Colonic mucosa (tissue), 4 donors: ENCODE measurements around the gene NRP2. TPM values are rescaled to one million over a fixed set of nuclear protein-coding genes. Genes with fewer than 3 reads are reported as not detected.
A peak's percentile ranks its signal among the peaks of the same experiment; 100 is the strongest.

ENCODE experiments used
- DNase-seq: peaks from one replicate; pipeline ENCODE4 v3.0.0-alpha.2; 2020
- H3K27ac ChIP-seq: fragments of 200-600 bp; one replicate; pipeline ENCODE4 v1.8.0; 2021
- H3K27me3 ChIP-seq: fragments of 200-600 bp; one replicate; pipeline ENCODE4 v1.8.0; 2021
- H3K36me3 ChIP-seq: fragments of 200-600 bp; one replicate; pipeline ENCODE4 v1.8.0; 2021
- H3K4me1 ChIP-seq: fragments of 200-600 bp; one replicate; pipeline ENCODE4 v1.8.0; 2021; ENCODE audit warnings: mild to moderate bottlenecking
- H3K4me3 ChIP-seq: fragments of 200-600 bp; one replicate; pipeline ENCODE4 v1.8.0; 2021
- H3K9ac ChIP-seq, 2 donors: one replicate each; pipeline ENCODE4 v1.7.0; 2013; ENCODE audit warnings: control low read depth in 2 of 2, low read depth in 2 of 2, low read length in 2 of 2
- H3K9me3 ChIP-seq: fragments of 200-600 bp; one replicate; pipeline ENCODE4 v1.8.0; 2021
- CTCF ChIP-seq: fragments of 200-600 bp; IDR thresholded peaks from one replicate; pipeline ENCODE4 v1.8.0; 2022; ENCODE audit warnings: antibody characterized with exemption, mild to moderate bottlenecking
- intact Hi-C: fragments of 100-400 bp; cut with DNase I; formaldehyde crosslinking; loops from one replicate; pipeline ENCODE4 v1.14.1; 2022
- total RNA-seq, 2 donors: library from RNA; stranded (reverse); fragmentation: NEBNext Ultra II Directional in 1 of 2; extraction: Animal tissue kit (Norgen Biotek cat#: 25700) in 1 of 2; gene quantifications; one replicate each; pipeline ENCODE4 v1.2.1, GENCODE V29; 2021
- donor health status: healthy.
- donor health status: DM: no; HTN: no; CAD: no.
- donor health status: DM: no; HTN: no; CAD: no.

The NRP2 gene
- total RNA-seq, 2 donors from 2014 or later, result 5.4 to 25.2 TPM

GRCh38 chr2:205700331-205701132, 18.2 kb downstream of the NRP2 start:
- Histone ChIP-seq H3K36me3 (no peaks in the 10 kb centered on the region), H3K9ac (no peak overlapping the region), H3K27ac (peak overlapping the region; percentile 64), H3K27me3 (no peaks in the 10 kb centered on the region), H3K4me3 (no peak overlapping the region), H3K9me3 (no peaks in the 10 kb centered on the region), H3K4me1 (no peaks in the 10 kb centered on the region)
- intact Hi-C loops, result no loop called here
- DNase-seq, result no peak
- TF ChIP-seq CTCF, result no peak

DNA sequence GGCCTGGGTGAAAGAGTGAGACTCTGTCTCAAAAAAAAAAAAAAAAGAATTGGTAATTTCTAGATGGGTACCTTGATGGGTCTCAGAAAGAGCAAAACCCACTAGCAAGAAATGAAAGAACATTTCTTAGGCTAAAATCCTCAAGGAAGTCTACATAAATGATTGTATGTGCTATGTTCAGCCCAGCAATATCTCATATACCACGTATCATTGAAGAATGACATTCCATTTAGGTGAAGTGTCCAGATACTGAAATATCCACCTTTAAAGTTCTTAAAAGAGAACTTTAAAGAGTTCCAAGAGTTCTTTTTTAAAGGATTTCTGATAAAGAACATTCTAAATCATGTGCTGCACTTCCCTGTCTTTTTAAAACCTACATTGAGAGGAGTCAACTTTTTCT, 19.2 kb downstream of the NRP2 start:
- no peak for DNase-seq
- H3K36me3 ChIP-seq, result no peaks in the 10 kb centered on the region
- no peaks in the 10 kb centered on the region for H3K4me1 ChIP-seq
- H3K4me3 ChIP-seq, result no peak overlapping the region
- intact Hi-C loops, result no loop called here
- no peaks in the 10 kb centered on the region for H3K27me3 ChIP-seq
- no peaks in the 10 kb centered on the region for H3K9me3 ChIP-seq
- H3K27ac ChIP-seq, result peak overlapping the region; percentile 64
- TF ChIP-seq CTCF, result no peak
- no peak overlapping the region for H3K9ac ChIP-seq

- peaks cover 2% of the 10 kb centered on the region for H3K4me1 ChIP-seq
- H3K27ac ChIP-seq, result no peak overlapping the region
- H3K27me3 ChIP-seq, result no peaks in the 10 kb centered on the region
- no peaks in the 10 kb centered on the region for H3K9me3 ChIP-seq
- no peak overlapping the region for H3K9ac ChIP-seq
- H3K36me3 ChIP-seq, result no peaks in the 10 kb centered on the region
- no peak for TF ChIP-seq CTCF
- no peak overlapping the region for H3K4me3 ChIP-seq
- no peak for DNase-seq
- intact Hi-C loops, result no loop called here
Measured at GRCh38 chr2:205702576-205702975, 20.3 kb downstream of the NRP2 start.

GRCh38 chr2:205703471-205704126, 21.3 kb downstream of the NRP2 start:
- intact Hi-C loops, result no loop called here
- peaks cover 6% of the 10 kb centered on the region for H3K4me1 ChIP-seq

More at GRCh38 chr2:205703471-205704126, 21.3 kb downstream of the NRP2 start:
- no peak for TF ChIP-seq CTCF
- no peak overlapping the region for H3K4me3 ChIP-seq
- no peak overlapping the region for H3K27ac ChIP-seq
- no peak for DNase-seq
- H3K27me3 ChIP-seq, result no peaks in the 10 kb centered on the region
- no peaks in the 10 kb centered on the region for H3K36me3 ChIP-seq
- H3K9ac ChIP-seq, result no peak overlapping the region
- H3K9me3 ChIP-seq, result no peaks in the 10 kb centered on the region
